GM19438 (cell line): ENCODE results near the gene MAN1A1.
A peak's percentile ranks its signal among the peaks of the same experiment; 100 is the strongest.

Experiments used
- ATAC-seq: cut with Tn5 transposase; IDR thresholded peaks from one replicate; pipeline ENCODE4 v1.9.1; 2021; ENCODE audit warnings: low read depth; ENCODE audit not compliant: unreplicated experiment

Gene MAN1A1

DNA sequence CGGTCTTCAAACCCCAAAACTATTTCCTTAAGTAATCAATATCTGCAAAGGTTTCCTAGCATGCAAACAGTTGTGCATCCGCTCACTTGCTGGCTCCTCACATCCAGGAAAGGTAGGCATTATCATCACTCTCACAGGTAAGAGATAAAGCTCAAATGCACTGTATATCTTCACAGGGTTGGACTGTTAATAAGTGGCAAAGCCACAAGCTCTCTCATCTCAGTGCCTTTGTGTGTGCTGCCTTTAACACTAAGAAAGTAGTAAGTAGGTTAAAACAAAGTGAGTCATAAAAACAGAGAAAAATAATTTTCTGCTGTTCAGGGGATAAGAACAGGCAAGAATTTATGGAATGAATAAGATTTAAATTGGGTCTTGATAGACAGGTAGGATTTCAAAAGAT is 21.3 kb downstream of the MAN1A1 start:
- no peak for ATAC-seq

GRCh38 chr6:119327810-119328209 is 21.8 kb downstream of the MAN1A1 start:
- ATAC-seq = no peak

DNA sequence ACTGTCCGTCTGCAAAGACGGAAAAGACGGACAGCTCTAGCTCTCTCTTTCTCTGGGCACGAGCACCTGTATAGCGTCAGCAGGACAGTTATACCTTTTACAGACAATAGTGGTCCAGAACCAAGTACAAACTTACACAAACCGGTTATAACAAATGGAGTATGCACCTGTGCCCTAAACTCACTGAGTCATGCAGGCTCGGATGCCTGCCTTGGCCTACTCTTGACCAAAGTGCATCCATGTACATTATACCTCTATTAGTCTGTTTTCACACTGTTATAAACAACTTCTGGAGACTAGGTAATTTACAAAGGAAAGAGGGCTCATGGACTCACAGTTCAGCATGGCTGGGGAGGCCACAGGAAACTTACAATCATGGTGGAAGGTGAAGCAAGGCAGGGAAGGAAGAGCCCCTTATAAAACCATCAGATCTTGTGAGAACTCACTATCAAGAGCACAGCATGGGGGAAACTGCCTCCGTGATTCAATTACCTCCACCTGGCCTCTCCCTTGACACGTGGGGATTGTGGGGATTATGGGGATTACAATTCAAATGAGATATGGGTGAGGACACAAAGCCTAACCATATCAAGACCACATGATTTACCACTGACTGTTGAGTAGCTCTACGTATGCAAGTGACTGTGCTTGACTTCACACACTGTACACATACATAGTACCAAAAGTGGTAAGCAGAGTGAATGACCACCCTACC is 23.1 kb downstream of the MAN1A1 start:
- no peak for ATAC-seq

DNA sequence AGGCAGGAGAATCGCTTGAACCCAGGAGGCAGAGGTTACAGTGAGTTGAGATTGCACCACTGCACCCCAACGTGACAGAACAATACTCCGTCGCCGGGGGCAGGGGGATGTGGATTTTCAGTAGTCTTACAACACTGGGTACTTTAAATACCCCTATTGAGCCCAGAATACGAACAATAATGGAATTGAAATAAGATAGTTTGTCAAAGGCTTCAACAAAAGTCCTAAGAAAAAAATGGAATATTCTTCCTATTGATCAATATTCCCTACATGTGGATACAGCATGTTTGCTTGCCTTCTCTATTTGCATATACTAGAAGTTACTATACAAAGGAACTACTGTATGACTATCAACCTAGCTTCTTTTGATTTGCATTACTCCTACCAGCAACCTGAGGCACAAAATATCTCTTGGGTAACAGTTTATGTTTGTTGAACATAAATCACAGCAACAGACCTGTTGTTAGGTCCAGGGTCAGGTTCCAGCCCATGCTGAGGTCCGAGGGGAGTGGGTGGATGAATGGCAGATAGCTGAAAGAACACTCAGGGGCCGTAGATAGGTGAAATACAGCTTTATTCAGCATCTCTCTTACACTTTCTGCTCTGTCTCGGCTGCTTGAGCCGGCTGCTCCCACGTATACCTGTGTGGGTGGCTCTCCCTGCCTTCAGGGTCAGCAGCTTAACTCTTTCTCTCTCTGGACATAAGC is 23.8 kb downstream of the MAN1A1 start:
- ATAC-seq = no peak

GRCh38 chr6:119324718-119325117 is 24.8 kb downstream of the MAN1A1 start:
- ATAC-seq = no peak

DNA sequence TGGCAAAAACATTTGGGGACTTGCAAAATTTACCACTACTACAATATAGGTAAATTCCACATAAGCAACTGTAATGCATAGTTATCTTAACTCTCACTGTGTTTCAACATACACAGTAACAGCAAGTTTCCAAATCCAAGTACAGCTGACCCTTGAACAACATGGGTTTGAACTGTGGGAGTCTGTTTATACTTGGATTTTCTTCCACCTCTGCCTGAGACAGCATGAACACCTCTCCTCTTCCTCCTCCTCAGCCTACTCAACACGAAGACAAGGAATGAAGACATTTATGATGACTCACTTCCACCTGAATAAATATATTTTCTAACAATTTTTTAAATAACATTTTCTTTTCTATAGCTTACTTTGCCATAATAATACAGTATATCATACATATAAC is 25.6 kb downstream of the MAN1A1 start:
- no peak for ATAC-seq

DNA sequence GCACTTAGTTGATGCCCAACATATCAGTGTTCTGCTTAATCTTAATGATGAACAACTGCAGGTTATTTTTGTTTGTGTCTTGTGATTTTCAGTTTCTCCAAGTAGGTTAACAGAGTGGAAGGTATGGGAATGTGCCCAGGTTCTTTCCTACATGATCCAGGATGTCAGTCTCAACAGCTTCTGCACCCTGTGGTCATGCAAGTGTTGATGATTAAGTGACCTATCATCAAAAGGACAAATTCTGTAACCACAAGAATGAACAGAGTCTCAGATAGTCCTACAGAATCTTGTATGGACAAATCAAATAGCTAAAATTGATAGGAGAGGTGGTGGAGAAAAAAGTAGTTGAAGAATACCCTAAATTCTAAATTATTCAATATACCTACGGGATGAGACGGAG is 26.1 kb downstream of the MAN1A1 start:
- ATAC-seq = no peak

GRCh38 chr6:119322715-119323350 is 26.7 kb downstream of the MAN1A1 start:
- no peak for ATAC-seq

DNA sequence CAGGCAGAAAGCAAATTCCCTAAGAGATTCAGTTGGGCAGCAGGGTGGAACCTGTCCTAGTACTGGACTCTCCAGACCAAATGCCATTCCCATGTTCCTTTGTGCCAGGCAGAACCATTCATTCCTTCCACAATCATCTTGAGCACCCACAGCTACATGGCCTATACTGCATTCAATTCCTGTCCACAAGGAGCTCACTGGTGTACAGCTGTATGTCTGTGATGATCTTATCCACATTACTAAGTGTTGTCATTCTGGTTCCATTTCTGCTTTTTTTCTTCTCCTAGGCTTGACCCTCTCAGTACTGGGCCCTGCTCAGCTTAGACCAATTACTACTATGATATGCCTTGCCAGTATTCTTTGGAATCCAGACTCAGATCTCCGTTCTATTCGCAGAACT is 27.5 kb downstream of the MAN1A1 start:
- no peak for ATAC-seq

DNA sequence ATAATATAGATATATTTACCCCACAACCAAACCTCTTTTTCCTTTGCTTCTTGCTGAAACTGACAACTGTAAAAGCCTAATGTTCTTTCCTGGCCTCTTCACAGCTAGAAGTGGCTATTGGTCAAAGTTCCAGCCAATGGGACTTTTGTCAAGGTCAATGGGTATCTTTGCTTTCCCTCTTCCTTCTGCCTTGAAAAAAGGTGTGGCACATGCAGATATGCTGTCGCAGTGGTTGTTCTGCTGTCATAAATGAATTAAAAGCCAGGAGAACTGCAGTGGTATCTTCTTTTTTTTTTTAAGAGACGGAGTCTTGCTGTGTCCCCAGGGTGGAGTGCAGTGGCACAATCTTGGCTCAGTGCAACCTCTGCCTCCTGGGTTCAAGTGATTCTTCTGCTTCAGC is 29.9 kb downstream of the MAN1A1 start:
- no peak for ATAC-seq

DNA sequence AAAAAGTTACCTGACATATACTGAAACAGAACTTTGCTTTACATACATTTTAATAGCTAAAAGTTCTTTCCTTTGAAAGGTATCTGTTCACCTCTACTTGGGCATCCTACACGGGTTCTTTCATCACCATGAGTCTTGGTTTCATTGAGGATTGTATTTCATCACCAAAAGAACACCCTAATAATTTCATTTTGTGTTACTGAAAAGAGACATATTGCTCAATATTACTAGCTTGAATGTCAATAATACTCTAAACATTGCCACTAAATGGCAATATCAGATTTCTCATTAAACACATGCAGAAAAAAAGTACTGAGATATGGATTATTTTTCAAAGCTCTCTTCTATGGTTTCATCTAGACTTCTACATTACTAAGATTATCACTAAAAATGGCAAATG is 30.8 kb downstream of the MAN1A1 start:
- no peak for ATAC-seq

- no peak for ATAC-seq
Measured at GRCh38 chr6:119318176-119318575, 31.4 kb downstream of the MAN1A1 start.

GRCh38 chr6:119317007-119317406 is 32.6 kb downstream of the MAN1A1 start:
- ATAC-seq = no peak

GRCh38 chr6:119314885-119315272 is 34.7 kb downstream of the MAN1A1 start:
- ATAC-seq = peak; percentile 48

DNA sequence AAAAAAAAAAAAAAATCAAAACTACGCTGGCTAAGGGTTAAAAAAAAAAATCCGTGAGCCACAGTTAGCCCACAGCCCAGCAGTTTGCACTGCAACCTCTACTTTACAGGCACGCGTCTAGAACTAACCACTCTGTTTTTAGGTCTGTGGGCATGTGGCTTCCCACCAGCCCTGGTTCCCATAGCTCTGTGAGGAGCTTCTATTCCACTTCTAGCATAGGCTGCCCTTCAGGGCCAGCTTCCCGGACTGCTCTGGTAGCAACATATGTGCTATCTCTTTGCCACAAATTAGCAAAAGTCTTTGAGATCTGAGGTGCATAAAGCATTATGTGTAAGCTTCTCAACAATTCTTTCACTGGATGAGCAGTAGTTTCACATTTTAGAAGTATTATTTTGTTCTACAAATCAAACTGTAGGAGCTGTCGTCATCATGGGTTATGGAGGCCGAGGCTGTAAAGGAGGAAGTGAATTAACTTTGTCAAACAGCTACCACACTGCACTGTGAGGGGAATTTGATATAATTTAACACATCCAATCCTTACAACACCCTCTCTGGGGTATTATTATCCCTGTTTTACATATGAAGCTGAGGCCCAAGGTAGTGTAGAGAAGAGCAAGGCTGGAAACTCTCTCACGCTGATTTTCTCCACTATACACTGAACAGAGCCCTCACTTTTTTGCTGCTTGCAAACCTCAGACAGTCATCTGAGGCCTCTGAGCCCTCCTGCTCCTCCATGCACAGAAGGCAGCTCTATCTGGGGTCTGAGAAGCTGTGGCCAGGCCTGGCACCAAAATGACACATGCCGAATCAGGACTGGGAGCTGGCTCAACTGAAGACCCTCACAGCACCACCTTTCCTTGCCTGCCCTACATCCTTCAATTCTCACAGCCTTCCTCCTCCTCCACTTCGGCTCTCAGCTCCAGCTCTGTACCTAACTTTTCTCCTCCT is 35.4 kb downstream of the MAN1A1 start:
- peak; percentile 60 for ATAC-seq

GRCh38 chr6:119312875-119313338 is 36.7 kb downstream of the MAN1A1 start:
- ATAC-seq = peak; percentile 34

GRCh38 chr6:119312441-119312840 is 37.1 kb downstream of the MAN1A1 start:
- ATAC-seq = no peak

DNA sequence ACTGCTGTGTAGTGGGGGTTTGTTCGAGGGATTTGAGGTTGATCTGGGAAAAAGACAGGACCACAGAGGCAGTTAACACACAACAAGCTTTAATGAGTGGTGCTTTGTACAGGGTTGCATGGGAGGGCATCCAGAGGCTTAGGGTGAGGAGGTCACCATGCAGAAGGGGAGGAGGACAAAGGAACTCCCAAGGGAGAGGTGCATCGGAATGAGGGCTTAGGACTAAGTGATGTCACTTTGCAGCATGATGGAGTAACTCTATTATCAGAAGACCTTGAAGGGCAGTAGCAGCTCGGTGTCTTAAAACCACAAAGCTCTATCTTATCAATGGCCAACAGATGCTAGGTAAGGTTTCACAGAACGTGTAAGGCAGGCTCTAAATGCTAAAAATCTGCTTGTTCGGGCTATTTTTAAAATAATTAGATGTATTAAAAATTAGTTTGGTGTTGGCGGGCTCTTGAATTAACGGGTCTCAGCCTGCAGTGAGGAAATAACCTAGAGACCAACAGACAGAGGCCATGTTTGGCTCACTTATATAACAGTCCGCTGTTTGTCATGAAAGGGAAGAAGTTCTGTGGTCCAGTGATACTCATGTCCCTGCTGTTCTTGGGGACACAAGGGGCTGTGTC is 37.9 kb downstream of the MAN1A1 start:
- no peak for ATAC-seq

DNA sequence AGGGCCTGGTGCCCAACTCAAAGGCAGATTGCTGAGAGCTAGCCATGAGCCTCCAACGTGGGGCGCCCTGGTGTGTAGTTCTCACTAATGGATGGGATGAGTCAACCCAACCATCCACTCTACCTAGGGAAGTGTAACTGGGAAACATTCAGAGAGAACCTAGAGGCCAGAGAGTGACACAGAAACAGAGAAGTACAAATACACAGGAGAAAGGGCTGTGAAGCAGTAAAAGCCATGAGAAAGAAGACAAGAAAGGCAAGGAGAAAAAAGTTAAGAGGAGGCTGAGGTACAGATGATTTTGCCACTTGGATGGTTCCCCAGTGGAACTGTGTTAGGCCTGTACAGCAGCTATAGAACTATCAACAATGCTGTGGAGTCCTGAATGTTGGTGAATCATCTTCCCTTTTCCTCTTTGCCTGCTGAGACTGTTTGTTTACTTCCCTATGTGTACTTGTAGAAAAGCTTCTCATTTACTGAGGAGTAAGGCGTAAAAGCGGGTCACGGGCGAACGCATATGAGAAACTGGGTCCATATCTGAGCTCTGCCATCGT is 39.0 kb downstream of the MAN1A1 start:
- no peak for ATAC-seq
